ENCODE data around the gene VWA7.
"Not testable (repeated sequence)": the region's sequence is repeated elsewhere in the genome, so short reads cannot be mapped to it uniquely, and the experiment has no call there.

Gene VWA7

GRCh38 chr6:31796993-31797385, 19.9 kb upstream of the VWA7 start:
- TF ChIP-seq, protein P1, sequence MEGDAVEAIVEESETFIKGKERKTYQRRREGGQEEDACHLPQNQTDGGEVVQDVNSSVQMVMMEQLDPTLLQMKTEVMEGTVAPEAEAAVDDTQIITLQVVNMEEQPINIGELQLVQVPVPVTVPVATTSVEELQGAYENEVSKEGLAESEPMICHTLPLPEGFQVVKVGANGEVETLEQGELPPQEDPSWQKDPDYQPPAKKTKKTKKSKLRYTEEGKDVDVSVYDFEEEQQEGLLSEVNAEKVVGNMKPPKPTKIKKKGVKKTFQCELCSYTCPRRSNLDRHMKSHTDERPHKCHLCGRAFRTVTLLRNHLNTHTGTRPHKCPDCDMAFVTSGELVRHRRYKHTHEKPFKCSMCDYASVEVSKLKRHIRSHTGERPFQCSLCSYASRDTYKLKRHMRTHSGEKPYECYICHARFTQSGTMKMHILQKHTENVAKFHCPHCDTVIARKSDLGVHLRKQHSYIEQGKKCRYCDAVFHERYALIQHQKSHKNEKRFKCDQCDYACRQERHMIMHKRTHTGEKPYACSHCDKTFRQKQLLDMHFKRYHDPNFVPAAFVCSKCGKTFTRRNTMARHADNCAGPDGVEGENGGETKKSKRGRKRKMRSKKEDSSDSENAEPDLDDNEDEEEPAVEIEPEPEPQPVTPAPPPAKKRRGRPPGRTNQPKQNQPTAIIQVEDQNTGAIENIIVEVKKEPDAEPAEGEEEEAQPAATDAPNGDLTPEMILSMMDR (IDR thresholded peaks at IDR 0.05), result no peak
- Histone ChIP-seq H3K27ac (peak overlapping the region; percentile 68), H3K9ac (no peak overlapping the region), H3K27me3 (ENCODE audit: control insufficient read depth, insufficient read depth, low read length) (no peaks in the 10 kb centered on the region), H3K4me3 (ENCODE audit: low read depth, low read length) (no peak overlapping the region), H3K36me3 (ENCODE audit: control insufficient read depth, insufficient read depth, low read length) (no peaks in the 10 kb centered on the region), H3K4me2 (ENCODE audit: low read length) (no peak overlapping the region), H2AFZ (no peak overlapping the region), H3K4me1 (peaks cover 8% of the 10 kb centered on the region), H3K79me2 (no peaks in the 10 kb centered on the region), H3K9me3 (ENCODE audit: control insufficient read depth, low read length) (no peaks in the 10 kb centered on the region)

DNA sequence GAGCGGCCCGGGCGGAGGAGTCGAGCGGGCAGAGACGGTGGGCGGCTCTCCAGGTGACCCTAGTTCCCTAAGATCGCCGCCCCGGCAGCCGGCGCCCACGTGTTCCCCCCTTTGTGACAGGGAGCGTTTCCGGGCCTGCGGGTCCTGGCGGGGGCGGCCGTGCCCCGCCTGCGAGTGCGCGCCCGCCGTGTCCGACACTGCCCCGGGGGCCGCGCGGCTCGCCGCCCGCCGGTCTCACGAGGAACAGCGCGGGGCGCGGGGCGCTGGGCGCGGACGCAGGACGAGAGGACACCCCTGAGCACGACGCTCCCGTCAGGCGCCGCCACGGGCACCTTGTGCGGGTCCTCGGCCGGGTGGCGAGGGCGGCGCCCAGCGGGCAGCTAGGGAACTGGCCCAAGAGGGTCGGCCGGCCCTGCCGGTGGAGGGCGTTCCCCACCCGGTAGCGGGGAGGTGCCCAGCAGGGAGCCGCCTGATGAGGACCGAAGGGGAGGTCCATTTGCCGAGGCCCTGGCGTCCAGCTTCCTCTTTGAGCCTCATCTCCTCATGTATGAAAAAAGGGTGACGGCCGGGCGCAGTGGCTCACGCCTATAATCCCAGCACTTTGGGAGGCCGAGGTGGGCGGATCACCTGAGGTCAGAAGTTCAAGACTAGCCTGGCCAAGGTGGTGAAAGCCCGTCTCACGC, 18.6 kb upstream of the VWA7 start, which contains the start of gene VARS1:
TSS of gene VARS1 (minus strand) at position 137 of the 683 bp plus-strand sequence. CDS start 535 bp downstream, outside the sequence.
- peak within 1 kb of the TSS; percentile 98 for H2AFZ ChIP-seq
- H3K4me2 ChIP-seq (ENCODE audit: low read length), result peak within 1 kb of the TSS; percentile 85
- peak within 1 kb of the TSS; percentile 68 for H3K27ac ChIP-seq
- peak within 1 kb of the TSS; percentile 89 for H3K9ac ChIP-seq
- H3K4me1 ChIP-seq, result peaks cover 8% of the 10 kb centered on the region
- H3K36me3 ChIP-seq (ENCODE audit: control insufficient read depth, insufficient read depth, low read length), result no peaks in the 10 kb centered on the region
- no peaks in the 10 kb centered on the region for H3K9me3 ChIP-seq (ENCODE audit: control insufficient read depth, low read length)
- no peaks in the 10 kb centered on the region for H3K27me3 ChIP-seq (ENCODE audit: control insufficient read depth, insufficient read depth, low read length)
- peak within 1 kb of the TSS; percentile 86 for H3K4me3 ChIP-seq (ENCODE audit: low read depth, low read length)
- TF ChIP-seq, protein P1 (IDR thresholded peaks at IDR 0.05), result peak; percentile 93
- no peaks in the 10 kb centered on the region for H3K79me2 ChIP-seq

- Histone ChIP-seq H3K79me2 (no peaks in the 10 kb centered on the region), H3K4me2 (ENCODE audit: low read length) (peak overlapping the region; percentile 85), H2AFZ (peak overlapping the region; percentile 98), H3K4me1 (peaks cover 8% of the 10 kb centered on the region), H3K4me3 (ENCODE audit: low read depth, low read length) (peak overlapping the region; percentile 86), H3K27me3 (ENCODE audit: control insufficient read depth, insufficient read depth, low read length) (no peaks in the 10 kb centered on the region), H3K36me3 (ENCODE audit: control insufficient read depth, insufficient read depth, low read length) (no peaks in the 10 kb centered on the region), H3K9ac (peak overlapping the region; percentile 89), H3K27ac (peak overlapping the region; percentile 68), H3K9me3 (ENCODE audit: control insufficient read depth, low read length) (no peaks in the 10 kb centered on the region)
- TF ChIP-seq, protein P1 (IDR thresholded peaks at IDR 0.05), result no peak
Observed at GRCh38 chr6:31794866-31795615, 17.9 kb upstream of the VWA7 start.

GRCh38 chr6:31794294-31794865, 17.3 kb upstream of the VWA7 start:
- Histone ChIP-seq H3K4me1 (peaks cover 8% of the 10 kb centered on the region), H3K36me3 (ENCODE audit: control insufficient read depth, insufficient read depth, low read length) (no peaks in the 10 kb centered on the region), H3K79me2 (no peaks in the 10 kb centered on the region), H3K9ac (peak overlapping the region; percentile 89), H2AFZ (peak overlapping the region; percentile 98), H3K4me3 (ENCODE audit: low read depth, low read length) (peak overlapping the region; percentile 86), H3K4me2 (ENCODE audit: low read length) (peak overlapping the region; percentile 85), H3K27me3 (ENCODE audit: control insufficient read depth, insufficient read depth, low read length) (no peaks in the 10 kb centered on the region), H3K9me3 (ENCODE audit: control insufficient read depth, low read length) (no peaks in the 10 kb centered on the region), H3K27ac (peak overlapping the region; percentile 68)
- TF ChIP-seq, protein P1 (IDR thresholded peaks at IDR 0.05), result no peak

DNA sequence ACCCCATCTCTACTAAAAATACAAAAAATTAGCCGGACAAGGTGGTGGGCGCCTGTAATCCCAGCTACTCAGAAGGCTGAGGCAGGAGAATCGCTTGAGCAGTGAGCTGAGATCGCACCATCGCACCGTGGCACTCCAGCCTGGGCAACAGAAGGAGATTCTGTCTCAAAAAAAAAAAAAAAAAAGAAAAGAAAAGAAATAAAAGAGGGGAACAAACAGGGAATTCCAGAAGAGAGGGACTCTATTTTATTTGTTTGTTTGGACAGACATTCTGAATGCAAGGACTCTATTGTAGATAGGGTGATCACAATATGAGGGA, 16.8 kb upstream of the VWA7 start:
- not testable (repeated sequence) for H3K36me3 ChIP-seq (ENCODE audit: control insufficient read depth, insufficient read depth, low read length); H2AFZ ChIP-seq; H3K27me3 ChIP-seq (ENCODE audit: control insufficient read depth, insufficient read depth, low read length); H3K4me1 ChIP-seq; H3K4me2 ChIP-seq (ENCODE audit: low read length); H3K79me2 ChIP-seq; H3K9ac ChIP-seq; H3K27ac ChIP-seq; H3K4me3 ChIP-seq (ENCODE audit: low read depth, low read length); H3K9me3 ChIP-seq (ENCODE audit: control insufficient read depth, low read length)
